GF-D8 (cell line): ENCODE measurements around the gene HYPK.

Source experiments
- DNase-seq: peaks from one replicate; lab custom pipeline; 2025; lab: John Stamatoyannopoulos, UW

Gene HYPK

DNA sequence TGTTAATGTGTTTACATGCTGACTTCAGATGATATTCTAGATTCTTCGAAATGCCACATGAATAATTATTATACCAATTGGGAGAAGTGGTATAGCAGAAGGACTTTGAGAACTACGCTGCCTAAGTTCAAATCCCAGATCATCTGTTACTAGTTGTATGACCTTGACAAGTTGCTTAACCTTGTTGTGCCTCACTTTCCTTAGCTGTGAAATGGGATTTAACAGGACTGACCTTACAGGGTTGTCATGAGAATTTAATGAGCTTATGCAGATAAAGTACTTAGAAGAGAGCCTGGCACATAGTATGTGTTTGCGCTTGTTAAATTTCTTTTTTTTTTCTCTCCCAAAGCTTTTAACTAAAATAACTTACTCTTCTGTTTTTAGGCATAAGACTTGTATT lies 50.9 kb downstream of the HYPK start:
- DNase-seq, result no peak

GRCh38 chr15:43852607-43853006 lies 52.2 kb downstream of the HYPK start:
- DNase-seq, result no peak
